ENCODE results near the gene PIP5KL1. TPM values are rescaled to one million over a fixed set of nuclear protein-coding genes. Genes with fewer than 3 reads are reported as not detected.

The PIP5KL1 gene
- total and polyA plus RNA-seq, 2 donors (not counting 3 experiments of a cell fraction or from before 2014, with no cell fraction given), result 1.5 to 2.9 TPM

DNA sequence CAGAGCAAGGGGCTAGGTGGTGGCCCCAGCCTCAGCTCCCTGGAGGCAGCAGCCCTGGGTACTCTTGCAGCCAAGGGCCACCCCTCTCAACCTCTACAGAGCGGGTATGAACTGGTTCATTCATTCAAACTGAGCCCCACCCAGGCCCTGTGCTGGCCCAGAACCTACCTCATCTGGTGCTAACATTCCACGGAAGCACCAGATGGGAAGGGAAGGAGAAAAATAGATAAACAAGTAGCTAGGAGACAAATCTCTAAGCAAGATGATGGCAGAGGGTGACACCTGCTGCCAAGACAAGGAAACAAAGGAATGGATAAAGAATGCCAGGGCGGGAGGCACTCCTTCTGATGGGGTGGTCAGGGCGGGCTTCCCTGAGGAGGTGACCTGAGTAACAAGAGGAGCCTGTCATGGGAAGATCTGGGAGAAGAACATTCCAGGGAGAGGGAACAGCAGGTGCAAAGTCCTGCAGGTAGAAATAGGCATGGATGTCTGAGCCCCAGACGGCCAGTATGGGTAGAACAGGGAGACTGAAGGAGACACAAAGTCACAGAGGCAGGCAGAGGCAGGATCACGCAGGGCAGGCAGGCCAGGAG lies 19.9 kb downstream of the PIP5KL1 start:
- DNase-seq (ENCODE audit: low read depth, low spot score) (peak; percentile 50), FAIRE-seq (peak; percentile 26)
- Histone ChIP-seq H3K27ac (ENCODE audit: insufficient read depth, low read depth, low read length) (no peak overlapping the region), H2AFZ (ENCODE audit: low read depth, low read length) (no peak overlapping the region), H3K9me3 (replicated peaks; ENCODE audit: control insufficient read depth, insufficient read depth, low read length) (no peaks in the 10 kb centered on the region), H3K4me3 (replicated peaks in 1 of 3; ENCODE audit: insufficient read depth in 1 of 3, low read depth in 1 of 3, low read length in 3 of 3) (no peak overlapping the region), H3K9me1 (replicated peaks; ENCODE audit: control insufficient read depth, extremely low read depth, insufficient read depth, low read length) (no peaks in the 10 kb centered on the region), H3K36me3 (ENCODE audit: control insufficient read depth in 2 of 2, extremely low read depth in 1 of 2, insufficient read depth in 2 of 2, low read length in 2 of 2) (peaks cover 0 to 24% of the 10 kb centered on the region in 2 experiments), H3K4me1 (ENCODE audit: control insufficient read depth, extremely low read depth, insufficient read depth, low read length) (peaks cover 21% of the 10 kb centered on the region), H4K20me1 (replicated peaks; ENCODE audit: control insufficient read depth, extremely low read depth, insufficient read depth, low read length) (no peaks in the 10 kb centered on the region), H3K79me2 (ENCODE audit: control insufficient read depth, insufficient read depth, low read length) (peaks cover 2% of the 10 kb centered on the region), H3K4me2 (ENCODE audit: insufficient read depth, low read length) (no peak overlapping the region), H3K27me3 (ENCODE audit: control insufficient read depth in 2 of 2, insufficient read depth in 2 of 2, low read length in 2 of 2) (no peaks in the 10 kb centered on the region), H3K9ac (replicated peaks; ENCODE audit: extremely low read depth, insufficient read depth, low read length) (no peak overlapping the region)
- no TSS peak for BruUV-seq (replicated peaks)
- ChIA-PET POLR2A (interaction anchor here (0.6 kb wide), 1 partner anchor 81 kb away, joined by 5 read pairs; no protein-coding TSS in a partner anchor), CTCF (interaction anchor here (0.6 to 2.4 kb wide), 8 partner anchors 13 to 176 kb away, joined by 3 to 12 read pairs (median 4); partner anchors contain the start of genes CDK9, ST6GALNAC6 and TOR2A)
- intact Hi-C loops (cut with micrococcal nuclease) (loop anchor here (1.0 to 10.0 kb wide), 2 partner anchors 175 to 386 kb away; partner anchors contain the start of gene TOR2A), dilution Hi-C loops (cut with MboI; ENCODE audit: extremely low pct_ligation_motif_present, low sequenced_read_pairs) (no loop called here)
- TF ChIP-seq FOS (IDR thresholded peaks at IDR 0.05; ENCODE audit: borderline replicate concordance, insufficient read depth, low read length), result no peak
- TF ChIP-seq, protein P1, sequence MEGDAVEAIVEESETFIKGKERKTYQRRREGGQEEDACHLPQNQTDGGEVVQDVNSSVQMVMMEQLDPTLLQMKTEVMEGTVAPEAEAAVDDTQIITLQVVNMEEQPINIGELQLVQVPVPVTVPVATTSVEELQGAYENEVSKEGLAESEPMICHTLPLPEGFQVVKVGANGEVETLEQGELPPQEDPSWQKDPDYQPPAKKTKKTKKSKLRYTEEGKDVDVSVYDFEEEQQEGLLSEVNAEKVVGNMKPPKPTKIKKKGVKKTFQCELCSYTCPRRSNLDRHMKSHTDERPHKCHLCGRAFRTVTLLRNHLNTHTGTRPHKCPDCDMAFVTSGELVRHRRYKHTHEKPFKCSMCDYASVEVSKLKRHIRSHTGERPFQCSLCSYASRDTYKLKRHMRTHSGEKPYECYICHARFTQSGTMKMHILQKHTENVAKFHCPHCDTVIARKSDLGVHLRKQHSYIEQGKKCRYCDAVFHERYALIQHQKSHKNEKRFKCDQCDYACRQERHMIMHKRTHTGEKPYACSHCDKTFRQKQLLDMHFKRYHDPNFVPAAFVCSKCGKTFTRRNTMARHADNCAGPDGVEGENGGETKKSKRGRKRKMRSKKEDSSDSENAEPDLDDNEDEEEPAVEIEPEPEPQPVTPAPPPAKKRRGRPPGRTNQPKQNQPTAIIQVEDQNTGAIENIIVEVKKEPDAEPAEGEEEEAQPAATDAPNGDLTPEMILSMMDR (IDR thresholded peaks at IDR 0.05; ENCODE audit: extremely low read depth in 1 of 2, insufficient read depth in 1 of 2, low read depth in 1 of 2, low read length in 2 of 2), result peak in 1 of 2 donors; percentile 19

DNA sequence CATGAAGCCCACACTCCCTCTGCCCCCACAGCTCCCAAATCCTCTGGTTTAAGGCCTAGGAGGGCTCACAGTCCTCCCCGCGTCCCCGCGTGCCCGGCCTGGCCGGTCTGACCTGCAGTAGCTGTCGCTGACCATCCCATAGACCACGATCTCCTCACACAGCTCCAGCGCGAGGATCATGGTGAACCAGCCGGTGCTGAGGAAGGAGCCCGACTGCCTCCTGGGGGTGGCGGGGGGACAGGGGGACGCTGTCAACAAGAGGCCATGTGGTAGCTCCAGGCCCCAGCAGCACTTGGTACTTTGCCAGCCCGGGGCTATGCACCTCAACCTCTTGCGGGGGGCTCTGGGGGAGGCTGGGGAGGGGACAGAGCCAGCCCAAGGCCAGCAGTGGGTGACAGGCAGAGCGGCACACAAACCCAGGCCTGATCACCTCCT lies 20.7 kb downstream of the PIP5KL1 start:
- Histone ChIP-seq H3K36me3 (ENCODE audit: control insufficient read depth in 2 of 2, extremely low read depth in 1 of 2, insufficient read depth in 2 of 2, low read length in 2 of 2) (peaks cover 0 to 24% of the 10 kb centered on the region in 2 experiments), H3K9me3 (replicated peaks; ENCODE audit: control insufficient read depth, insufficient read depth, low read length) (no peaks in the 10 kb centered on the region), H3K27me3 (ENCODE audit: control insufficient read depth in 2 of 2, insufficient read depth in 2 of 2, low read length in 2 of 2) (no peaks in the 10 kb centered on the region), H3K9me1 (replicated peaks; ENCODE audit: control insufficient read depth, extremely low read depth, insufficient read depth, low read length) (no peaks in the 10 kb centered on the region), H2AFZ (ENCODE audit: low read depth, low read length) (no peak overlapping the region), H3K27ac (ENCODE audit: insufficient read depth, low read depth, low read length) (no peak overlapping the region), H3K4me1 (ENCODE audit: control insufficient read depth, extremely low read depth, insufficient read depth, low read length) (peaks cover 22% of the 10 kb centered on the region), H3K79me2 (ENCODE audit: control insufficient read depth, insufficient read depth, low read length) (no peaks in the 10 kb centered on the region), H3K4me3 (replicated peaks in 1 of 3; ENCODE audit: insufficient read depth in 1 of 3, low read depth in 1 of 3, low read length in 3 of 3) (no peak overlapping the region), H3K4me2 (ENCODE audit: insufficient read depth, low read length) (no peak overlapping the region), H4K20me1 (replicated peaks; ENCODE audit: control insufficient read depth, extremely low read depth, insufficient read depth, low read length) (no peaks in the 10 kb centered on the region), H3K9ac (replicated peaks; ENCODE audit: extremely low read depth, insufficient read depth, low read length) (no peak overlapping the region)
- intact Hi-C loops (cut with micrococcal nuclease), result loop anchor here (1.0 to 10.0 kb wide), 2 partner anchors 175 to 385 kb away; partner anchors contain the start of gene TOR2A
- DNase-seq (ENCODE audit: low read depth, low spot score) (no peak), FAIRE-seq (no peak)
- TF ChIP-seq GATA2 (IDR thresholded peaks at IDR 0.05; ENCODE audit: insufficient read depth, insufficient read length, low read depth, low read length) (no peak), POLR2AphosphoS5 (IDR thresholded peaks at IDR 0.05; ENCODE audit: insufficient read depth, low read depth, low read length) (no peak), FOS (IDR thresholded peaks at IDR 0.05; ENCODE audit: borderline replicate concordance, insufficient read depth, low read length) (no peak), POLR2A (IDR thresholded peaks at IDR 0.05; ENCODE audit: low read depth, low read length) (no peak), JUN (IDR thresholded peaks at IDR 0.05; ENCODE audit: borderline replicate concordance, insufficient read depth, insufficient read length, low read depth) (no peak), EZH2 (IDR thresholded peaks at IDR 0.05; ENCODE audit: borderline replicate concordance, low read depth, low read length, severe bottlenecking) (no peak), MYC (IDR thresholded peaks at IDR 0.05; ENCODE audit: low read depth, low read length) (no peak)
- TF ChIP-seq, protein P1 (IDR thresholded peaks at IDR 0.05; ENCODE audit: extremely low read depth in 1 of 2, insufficient read depth in 1 of 2, low read depth in 1 of 2, low read length in 2 of 2), result no peak
- TF ChIP-seq, protein P2, sequence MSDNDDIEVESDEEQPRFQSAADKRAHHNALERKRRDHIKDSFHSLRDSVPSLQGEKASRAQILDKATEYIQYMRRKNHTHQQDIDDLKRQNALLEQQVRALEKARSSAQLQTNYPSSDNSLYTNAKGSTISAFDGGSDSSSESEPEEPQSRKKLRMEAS (IDR thresholded peaks at IDR 0.05; ENCODE audit: insufficient read depth, insufficient read length), result no peak
- ChIA-PET CTCF (interaction anchor here (1.2 to 2.4 kb wide), 3 partner anchors 12 to 175 kb away, joined by 3 to 12 read pairs (median 9); partner anchors contain the start of genes ST6GALNAC6 and TOR2A), POLR2A (interaction anchor here (0.6 kb wide), 1 partner anchor 80 kb away, joined by 5 read pairs; no protein-coding TSS in a partner anchor)
- BruUV-seq (replicated peaks), result no TSS peak
- dilution Hi-C loops (cut with MboI; ENCODE audit: extremely low pct_ligation_motif_present, low sequenced_read_pairs), result no loop called here

Measured in endothelial cell of umbilical vein (primary cell).